Inflammatory macrophage treated with lipopolysaccharide for 1 hour (primary cell): ENCODE results near the gene REV1.
"Not testable (repeated sequence)": the region's sequence is repeated elsewhere in the genome, so short reads cannot be mapped to it uniquely, and the experiment has no call there.

Experiments
- DNase-seq, 2 donors: peaks; one replicate each; pipeline ENCODE4 v3.0.0-alpha.2; 2020 to 2022

The REV1 gene

DNA sequence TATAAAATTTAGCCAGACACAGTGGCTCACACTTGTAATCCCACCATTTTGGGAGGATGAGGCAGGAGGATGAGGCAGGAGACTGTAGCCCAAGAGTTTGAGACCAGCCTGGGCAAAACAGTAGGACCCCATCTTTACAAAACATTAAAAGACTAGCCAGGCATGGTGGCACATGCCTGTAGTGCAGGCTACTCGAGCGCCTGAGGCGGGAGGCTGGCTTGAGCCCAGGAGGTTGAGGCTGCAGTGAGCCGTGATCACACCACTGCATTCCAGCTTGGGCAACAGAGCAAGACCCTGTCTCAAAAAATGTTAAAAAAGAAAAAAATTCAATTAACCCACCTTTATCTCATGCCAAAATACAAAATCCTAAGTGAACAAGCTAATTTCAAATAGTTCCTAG, 4.0 kb downstream of the REV1 start:
- no peak for DNase-seq

DNA sequence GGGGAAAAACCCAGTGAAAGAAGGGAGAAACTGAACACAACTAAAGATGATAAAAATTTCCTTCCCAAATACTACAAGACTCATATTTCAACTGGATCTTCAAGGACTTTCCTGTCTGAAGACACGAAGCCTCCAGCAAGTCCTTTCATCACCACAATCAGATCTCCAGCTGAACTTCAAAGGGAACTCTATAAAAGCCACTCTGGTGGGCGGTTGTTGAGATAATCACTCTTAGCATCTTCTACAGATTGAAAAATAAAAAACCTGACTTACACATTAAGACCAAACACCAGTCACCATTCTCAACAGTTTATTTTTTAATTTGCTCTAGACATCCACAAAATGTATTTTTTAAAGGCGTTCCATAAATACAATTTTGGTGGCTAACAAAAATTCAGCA, 4.4 kb downstream of the REV1 start:
- peak; percentile 48 to 79 for DNase-seq

DNA sequence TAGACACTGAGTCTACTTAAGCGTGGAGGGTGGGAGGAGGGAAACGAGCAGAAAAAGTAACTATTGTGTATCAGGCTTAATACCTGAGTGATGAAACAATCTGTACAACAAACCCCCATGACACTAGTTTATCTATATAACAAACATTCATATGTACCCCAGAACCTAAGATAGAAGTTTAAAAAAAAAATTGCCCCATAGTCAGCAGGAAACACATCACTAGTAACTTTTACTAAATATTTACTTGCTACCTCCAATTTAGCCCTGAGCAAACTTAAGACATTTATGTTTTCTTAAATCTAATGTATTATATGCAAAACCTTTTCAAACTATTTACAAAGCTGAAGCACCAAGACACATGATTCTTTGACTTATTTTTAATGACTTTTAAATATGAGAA, 5.6 kb downstream of the REV1 start:
- no peak for DNase-seq

DNA sequence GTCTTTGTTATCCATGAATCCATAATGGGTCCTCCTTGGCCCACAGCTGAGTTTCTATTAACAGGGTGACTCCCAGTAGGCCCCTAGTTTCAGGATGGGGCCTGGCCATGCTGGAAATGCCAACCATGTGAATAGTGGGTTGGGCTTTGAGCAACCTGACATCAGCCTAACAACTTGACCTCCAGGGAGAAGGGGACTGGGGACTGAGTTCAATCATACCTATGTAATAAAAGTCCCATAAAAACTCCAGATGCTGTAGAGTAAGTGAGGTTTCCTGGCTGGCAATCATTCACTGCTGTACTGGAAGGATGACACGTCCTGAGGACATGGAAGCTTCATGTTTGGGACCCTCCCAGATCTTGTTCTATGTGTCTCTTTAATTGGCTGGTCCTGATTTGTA, 7.9 kb downstream of the REV1 start:
- DNase-seq, result no peak

DNA sequence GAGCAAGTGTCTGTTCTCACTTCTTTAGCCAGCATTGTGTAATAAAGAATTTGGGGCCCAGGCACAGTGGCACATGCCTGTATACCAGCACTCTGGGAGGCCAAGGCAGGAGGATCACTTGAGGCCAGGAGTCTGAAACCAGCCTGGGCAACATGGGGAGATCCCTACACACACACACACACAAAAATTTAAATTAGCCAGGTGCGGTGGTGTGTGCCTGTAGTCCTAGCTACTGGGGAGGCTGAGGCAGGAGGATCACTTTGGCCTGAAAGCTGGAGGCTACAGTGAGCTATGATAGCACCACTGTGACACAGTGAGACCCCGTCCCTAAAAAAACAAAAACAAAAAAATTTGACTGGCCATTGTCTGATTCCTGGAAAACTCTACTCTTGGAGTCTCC, 8.3 kb downstream of the REV1 start:
- no peak for DNase-seq

DNA sequence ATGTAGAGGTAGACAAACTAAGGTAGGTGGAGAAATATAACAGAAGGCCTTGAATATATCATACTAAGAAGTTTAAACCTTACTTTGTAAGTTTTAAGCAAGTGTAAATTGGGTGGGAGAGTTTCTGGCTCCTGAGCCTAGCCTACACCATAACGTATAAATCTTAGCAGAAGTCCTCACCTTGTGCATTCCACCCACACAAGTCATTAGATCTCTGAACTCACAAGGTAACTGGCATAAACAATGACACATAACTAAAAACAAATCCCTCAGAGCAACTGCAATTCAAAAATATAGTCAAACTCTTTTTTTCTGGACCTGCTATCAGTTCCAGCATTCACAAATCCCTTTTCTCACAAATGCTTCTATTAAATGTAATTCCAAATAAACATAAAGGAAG, 9.4 kb downstream of the REV1 start:
- DNase-seq, result peak in 1 of 2 donors; percentile 26

DNA sequence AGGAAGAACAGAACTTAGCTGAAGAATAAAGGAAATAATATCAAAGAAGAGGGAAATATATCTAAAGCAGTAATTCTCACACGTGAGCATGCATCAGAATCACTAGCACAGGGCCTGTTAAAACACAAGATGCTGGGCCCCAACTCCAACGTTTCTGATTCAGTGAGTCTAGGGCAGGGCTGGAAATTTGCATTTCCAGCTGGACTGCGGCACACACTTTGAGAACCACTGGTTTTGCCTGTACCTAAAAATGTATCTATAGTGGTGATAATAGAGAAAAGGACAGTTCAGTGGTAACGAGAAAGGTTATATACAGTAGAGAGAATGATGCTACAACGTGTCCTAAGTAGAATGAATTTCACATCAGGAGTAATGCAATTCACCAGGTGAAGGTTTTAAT, 11.2 kb downstream of the REV1 start:
- DNase-seq, result no peak

DNA sequence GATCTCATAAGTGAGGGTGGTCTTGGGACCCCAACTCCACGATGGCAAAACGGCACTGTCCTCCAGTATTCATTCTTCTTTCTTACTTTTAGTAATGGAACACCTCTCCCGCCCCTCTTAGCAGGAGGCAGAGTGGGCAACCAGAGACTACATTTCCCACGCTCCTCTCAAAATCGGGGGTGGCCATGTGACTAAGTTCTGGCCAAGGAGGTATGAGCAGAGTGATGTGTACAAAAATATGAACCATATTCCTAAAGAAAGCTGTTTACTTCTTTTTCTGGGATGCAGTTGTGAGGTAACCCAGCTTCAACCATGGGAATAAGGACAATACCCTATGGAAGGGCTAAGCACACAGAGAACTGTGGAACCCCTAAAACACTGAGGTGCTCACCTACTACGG, 12.8 kb downstream of the REV1 start:
- DNase-seq, result no peak

DNA sequence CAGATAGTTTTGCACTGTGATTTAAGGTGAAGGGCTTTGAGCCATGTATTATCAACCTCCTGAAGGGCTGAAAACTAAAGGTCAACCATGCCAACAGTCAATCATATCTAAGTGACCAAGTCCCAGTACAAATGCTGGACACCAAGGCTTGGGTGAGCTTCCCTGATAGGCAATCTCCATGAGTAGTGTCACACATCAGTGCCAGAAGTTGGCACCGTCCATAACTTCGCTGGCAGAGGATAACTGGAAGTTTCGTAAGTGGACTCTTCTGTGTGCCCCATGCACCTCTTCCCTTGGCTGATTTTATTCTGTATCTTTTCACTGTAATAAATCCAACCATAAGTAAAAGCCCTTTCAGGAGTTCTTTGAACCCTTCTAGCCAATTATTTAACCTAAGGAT, 13.2 kb downstream of the REV1 start:
- no peak for DNase-seq

DNA sequence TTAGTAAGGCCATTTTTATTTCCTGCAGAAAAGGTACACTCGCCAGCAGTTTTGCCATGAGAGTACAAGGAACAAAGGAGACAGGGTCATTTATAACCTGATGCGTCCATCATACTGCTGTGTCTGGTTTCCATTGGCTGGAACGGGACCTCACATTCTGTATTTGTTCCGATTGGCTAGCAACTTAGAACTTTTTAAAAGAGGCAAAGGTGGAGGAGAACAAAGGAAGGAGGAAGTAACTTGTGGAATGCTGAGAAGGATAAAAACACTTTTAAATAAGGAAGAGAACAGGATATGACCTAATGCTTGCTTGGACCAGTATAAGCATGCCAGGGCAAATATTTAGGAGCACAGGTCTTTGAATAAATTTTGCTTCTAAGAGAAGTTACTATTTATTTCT, 14.7 kb downstream of the REV1 start:
- not testable (repeated sequence) for DNase-seq

DNA sequence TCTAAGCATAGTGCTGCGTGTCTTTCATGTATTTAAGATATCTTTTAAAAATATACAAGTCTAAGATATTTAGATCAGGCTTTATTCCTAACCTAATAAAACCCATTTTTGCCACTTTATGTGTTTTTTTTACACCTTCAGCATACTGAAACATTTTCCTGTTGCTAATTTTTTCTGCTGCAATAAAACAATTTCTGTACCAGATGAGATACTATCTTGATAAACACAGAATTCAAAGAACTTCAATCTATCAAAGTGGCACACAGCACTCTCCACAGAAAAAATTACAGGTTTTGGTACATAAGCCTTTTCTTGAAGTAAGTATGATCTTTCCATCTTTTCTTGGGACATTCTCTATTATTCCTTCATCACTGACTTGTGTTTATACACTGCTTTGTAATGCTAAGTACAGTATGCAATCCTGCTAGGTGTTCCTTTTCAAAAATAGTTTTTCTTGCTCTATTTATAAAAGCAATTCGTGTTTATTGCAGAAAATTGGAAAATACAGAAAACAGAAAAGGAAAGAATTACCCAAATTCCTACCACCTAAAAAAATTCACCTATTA, 16.2 kb downstream of the REV1 start:
- DNase-seq, result no peak

DNA sequence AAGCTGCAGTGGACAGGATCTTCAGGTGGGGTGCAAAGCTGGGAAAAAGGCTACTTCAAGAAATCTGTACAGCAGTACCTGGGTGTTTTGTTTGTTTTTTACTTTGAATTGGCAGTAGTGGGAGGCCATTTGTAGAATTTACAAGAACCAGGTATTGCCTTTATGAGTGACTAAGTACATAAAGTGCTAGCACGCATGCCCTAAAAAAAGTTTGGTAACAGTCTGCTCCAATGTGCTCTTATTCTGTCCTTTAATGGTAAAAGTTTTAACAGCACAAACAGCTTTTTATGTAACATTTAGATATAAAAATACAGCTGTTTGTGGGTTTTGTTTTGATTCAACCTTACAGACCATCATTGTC, 17.2 kb downstream of the REV1 start:
- no peak for DNase-seq

DNA sequence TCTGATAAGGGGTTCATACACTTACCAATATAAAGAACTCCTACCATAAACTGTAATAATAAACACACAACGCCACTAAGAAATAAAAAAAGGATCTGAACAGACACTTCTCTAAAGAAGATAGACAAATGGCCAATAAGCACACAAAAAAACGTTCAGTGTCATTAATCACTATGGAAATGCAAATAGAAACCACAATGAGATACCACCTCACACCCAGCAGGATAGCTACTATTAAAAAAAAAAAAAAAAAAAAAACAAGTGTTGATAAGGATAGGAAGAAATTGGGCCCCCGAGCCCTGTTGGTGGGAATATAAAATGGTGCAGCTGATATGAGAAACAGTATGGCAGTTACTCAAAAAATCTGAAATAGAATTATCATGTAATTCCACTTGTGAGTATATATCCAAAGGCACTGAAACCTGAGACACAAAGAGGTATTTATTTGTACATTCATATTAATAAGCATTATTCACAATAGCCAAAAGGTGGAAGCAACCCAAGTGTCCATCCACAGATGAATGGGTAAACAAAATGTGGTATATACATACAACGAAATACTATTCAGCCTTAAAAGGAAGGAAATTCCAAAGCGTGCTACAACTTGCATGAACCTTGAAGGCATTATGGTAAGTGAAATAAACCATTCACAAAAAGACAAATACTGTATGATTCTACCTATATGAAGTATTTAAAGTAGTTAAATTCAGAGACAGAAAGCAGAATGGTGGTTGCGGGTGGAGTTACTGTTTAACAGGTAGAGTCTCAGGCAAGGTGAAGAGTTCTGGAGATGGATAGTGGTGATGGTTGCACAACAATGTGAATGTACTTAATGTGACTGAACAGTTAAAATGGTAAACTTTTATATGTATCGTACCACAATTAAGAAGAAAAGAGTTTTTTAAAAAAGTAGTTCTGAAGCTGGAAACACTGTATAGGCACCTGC, 17.9 kb downstream of the REV1 start:
- no peak for DNase-seq

DNA sequence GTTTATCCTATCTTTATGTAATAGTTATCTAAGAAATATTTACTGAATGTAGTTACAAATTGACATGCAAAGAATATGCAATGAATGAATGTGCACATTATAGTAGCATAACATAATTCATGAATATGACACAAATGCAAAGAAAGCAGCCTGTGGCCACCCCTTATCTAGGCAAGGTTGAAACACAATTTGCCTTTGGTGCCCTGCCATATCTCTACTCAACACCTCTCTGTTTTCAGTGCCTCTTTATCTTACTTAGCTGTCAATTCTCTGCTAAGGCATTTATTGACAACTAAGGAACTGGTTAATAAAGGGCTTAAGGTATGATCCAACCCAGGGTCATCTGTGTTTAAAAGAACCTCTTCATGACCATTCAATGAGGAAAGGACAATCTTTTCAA, 18.9 kb downstream of the REV1 start:
- DNase-seq, result no peak

DNA sequence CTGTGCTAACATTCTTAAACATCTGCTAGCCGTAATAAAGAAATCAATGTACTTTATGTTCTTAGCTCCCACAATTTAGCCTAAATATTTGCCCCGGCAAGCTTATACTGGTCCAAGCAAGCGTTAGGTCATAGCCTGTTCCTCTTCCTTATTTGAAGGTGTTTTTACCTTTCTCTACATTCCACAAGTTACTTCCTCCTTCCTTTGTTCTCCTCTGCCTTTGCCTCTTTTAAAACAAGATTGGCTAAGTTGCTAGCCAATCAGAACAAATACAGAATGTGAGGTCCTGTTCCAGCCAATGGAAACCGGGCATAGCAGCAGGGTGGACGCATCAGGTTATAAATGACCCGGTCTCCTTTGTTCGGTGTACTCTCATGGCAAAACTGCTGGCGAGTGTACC, 19.4 kb downstream of the REV1 start:
- DNase-seq, result not testable (repeated sequence)

DNA sequence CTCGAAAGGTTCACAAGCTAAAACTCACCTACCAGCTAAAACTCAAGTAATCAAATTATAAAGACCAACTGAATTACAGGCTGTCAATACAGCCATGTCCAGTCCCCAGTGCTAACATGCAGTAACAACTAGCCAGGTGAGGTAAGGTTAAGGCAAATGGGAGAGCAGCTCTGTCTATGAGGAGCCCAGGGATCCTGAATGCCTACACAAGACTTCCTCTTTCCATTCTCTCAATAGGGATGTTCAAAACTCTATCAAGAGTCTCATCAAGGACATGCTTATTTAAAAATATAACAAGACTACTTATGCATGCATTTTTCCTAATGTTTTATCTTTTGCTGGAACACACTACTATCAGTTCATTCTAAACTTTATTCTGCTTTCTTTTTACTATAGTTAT, 20.4 kb downstream of the REV1 start:
- DNase-seq, result no peak

DNA sequence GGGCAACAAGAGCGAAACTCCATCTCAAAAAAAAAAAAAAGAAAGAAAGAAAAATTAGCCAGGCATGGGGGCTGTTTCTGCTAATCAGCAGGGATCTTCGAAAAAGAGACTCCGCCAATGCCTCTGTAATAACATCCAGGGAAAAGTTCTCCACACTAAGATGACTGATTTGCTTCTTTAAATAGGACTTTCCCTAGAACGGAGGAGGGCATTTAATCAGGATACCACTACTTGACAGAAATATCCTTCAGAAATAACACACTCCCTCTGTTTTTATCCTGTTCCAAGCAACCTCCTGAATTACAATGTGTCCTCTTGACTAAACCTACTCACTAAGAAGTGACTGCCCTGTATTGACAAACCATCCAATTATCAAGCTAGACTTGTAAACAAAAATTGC, 21.7 kb downstream of the REV1 start:
- DNase-seq, result no peak

DNA sequence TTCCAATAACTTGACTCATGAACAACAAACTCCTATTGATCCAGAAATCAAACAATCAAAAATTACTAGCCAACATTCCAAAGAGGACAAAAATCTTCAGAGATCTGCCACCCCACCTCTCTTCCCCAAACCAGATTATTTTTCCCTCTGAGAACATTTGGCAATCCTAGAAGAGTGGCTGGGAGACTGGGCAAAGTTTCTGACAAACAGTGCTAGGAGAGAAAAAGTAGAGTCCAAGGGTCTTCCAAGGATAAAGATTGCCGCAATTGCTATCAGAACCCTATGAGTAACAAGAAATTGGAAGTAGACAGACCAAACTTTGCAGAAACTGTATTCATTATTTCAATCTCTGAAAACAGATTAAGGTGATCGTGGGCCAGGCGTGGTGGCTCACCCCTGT, 22.4 kb downstream of the REV1 start:
- no peak for DNase-seq

DNA sequence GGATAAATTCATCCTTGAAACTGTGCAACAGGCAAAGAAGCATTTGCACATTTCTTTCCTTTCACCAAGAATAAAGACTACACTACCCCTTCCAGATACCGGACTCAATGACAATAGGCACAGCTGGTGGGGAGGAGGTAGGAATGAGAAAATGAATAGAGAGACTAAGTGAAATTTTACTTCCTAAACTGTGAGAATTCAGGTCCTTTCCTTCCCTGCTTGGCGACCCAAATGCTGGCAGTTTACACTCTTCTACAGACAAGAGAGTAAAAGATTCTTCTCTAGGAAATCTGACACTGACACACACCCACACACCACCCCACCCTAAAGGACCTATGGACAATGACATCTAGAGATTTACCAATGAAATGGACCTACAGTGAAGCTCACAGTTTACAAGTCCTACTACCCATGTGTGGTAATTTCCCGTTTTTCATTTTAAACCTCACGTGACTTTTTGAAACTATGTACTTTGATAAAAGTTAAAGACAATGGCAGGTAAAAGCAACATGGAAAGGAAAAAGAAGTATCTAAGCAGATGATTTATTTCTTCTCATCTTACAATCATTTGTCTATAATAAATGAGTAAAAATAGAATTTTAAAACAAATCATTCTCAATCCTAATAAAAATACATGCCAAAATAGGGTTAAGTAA, 27.9 kb downstream of the REV1 start:
- no peak for DNase-seq

DNA sequence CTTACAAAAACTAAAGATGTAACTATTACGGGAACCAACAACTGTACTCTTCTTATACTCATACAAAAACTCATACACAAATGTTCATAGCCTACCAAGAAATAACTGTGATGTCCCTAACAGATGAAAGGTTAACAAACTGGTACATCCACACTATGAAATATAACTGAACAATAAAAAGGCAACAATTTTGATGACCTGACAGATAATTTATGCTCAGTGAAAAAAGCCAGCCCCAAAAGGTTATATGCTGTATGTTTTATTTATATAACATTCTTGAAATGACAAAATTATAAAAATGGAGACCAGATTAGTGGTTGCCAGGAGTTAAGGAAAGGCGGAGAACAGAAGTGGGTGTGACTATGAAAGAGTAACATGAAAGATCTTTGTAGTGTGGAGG, 31.3 kb downstream of the REV1 start:
- DNase-seq, result no peak

DNA sequence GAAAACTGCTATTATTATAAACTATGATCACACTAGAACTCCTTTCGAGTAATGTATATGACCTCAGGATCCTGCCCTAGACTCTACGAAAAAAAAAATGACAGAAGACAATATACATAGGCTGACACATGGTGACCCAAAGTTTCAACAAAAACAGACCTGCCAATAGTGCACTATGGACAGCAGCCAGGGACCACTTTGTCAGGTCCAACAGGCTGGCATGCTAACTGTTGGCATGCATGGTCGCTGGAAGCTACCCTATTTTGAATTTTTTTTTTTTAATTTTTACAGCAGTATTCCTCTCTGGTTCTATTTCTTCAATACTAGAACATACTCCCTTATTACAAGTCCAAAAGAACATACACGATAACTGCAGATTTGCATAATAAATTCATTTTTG, 38.1 kb downstream of the REV1 start:
- DNase-seq, result no peak

DNA sequence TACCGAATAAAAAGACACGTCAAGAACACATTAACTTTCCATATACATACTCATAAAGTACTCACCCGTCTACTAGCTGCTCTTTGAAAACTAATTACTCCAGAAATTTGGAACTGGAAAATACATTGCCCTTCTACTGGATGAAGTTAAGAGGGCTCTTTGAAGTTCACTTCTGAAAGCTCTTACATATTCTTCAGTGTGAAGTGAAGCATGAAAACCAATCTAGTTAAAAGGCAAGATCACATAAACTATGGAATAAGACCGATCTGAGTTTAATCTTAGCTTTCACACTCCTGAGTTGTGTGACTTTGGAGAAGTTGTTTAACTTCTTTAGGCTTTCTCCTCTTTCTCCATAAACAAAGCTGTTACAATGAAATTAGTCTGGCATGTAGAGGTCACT, 38.5 kb downstream of the REV1 start:
- no peak for DNase-seq

DNA sequence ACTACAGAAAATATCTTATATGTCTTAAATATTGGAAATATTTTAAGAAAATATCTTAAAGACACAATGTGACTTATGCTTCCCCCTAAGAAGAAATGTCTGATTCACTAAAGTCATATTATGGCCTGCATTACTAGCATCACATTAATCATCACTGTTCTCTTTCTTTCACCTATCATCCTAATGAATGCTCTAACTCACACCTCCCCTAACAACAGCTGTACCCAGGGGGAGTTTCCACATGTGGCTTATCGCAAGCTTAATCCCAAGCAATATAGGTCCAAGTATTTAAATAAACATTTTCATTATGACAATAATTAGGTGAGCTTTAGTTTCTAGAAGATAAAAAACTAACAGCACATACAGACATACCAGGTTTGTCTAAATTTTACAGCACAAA, 39.6 kb downstream of the REV1 start:
- DNase-seq, result no peak

DNA sequence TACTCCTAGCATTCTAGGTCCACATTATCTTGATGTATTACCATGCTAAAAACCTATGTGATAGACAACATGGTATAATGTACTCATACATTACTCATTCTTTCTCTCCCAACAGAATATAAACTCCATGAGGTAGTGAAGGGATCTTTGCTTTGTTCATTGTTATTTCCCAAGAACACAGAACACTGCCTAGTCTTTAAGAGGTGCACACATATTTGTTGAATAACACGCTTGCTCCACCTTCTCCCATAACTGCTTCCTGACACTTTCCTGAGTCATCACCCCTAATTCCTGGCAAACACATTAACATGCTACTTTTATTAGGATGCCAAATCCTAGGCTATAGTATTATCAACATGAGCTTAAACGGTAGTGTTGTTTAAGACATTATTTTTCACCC, 41.3 kb downstream of the REV1 start:
- DNase-seq, result no peak
